ENCODE data around the gene PRTN3.
"Not testable (repeated sequence)": the region's sequence is repeated elsewhere in the genome, so short reads cannot be mapped to it uniquely, and the experiment has no call there.

Gene PRTN3

DNA sequence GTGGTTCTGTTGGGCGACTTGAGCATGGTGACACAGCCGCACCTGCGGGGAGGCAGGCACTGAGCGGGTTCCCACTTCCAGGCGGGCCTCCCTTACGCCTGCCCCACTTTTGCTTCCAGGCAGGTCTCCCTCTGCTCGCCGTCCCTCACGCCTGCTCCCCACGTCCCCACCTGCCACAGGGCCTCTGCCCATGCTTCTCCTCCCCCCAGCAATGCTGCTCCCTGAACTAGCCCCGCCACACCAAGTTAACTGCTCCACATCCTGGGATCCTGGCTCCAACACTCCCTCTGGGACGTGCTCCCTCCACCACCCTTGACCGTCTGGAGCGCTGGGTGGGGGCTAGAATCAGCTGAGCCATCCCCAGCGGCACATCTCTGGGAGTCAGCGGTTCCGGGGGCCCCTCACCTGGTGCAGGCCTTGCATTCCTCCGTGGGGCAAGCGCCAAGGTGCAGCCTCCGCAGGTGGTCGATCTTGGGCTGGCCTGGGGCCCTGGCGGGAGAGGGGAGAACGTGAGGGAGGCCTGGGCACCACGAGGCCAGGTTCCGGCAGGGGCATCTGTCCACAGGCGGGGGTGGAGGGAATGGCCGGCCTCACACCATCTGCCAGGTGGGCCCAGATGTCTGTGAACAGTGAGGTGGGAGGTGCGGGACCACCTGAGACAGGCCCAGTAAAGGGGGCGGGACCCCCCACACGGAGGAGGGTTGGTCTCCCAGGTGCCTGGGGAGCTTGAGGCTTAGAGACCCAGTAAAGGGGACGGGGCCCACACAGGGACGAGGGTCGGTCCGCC lies 27.9 kb downstream of the PRTN3 start:
- TF ChIP-seq POLR2A (IDR thresholded peaks at IDR 0.05; ENCODE audit: low read length), result no peak
- no peak for TF ChIP-seq GATA1 (IDR thresholded peaks at IDR 0.05; ENCODE audit: low read depth, low read length)
- no peak for DNase-seq

- no peak for TF ChIP-seq POLR2A (IDR thresholded peaks at IDR 0.05; ENCODE audit: low read length)
- no peak for TF ChIP-seq GATA1 (IDR thresholded peaks at IDR 0.05; ENCODE audit: low read depth, low read length)
- DNase-seq, result no peak
Observed at GRCh38 chr19:869245-870177, 28.7 kb downstream of the PRTN3 start.

- no peak for DNase-seq
- TF ChIP-seq POLR2A (IDR thresholded peaks at IDR 0.05; ENCODE audit: low read length) (no peak), GATA1 (IDR thresholded peaks at IDR 0.05; ENCODE audit: low read depth, low read length) (no peak)
Observed at GRCh38 chr19:870314-870713, 29.5 kb downstream of the PRTN3 start.

- TF ChIP-seq POLR2A (IDR thresholded peaks at IDR 0.05; ENCODE audit: low read length) (no peak), GATA1 (IDR thresholded peaks at IDR 0.05; ENCODE audit: low read depth, low read length) (no peak)
- no peak for DNase-seq
Observed at GRCh38 chr19:870963-871401, 30.2 kb downstream of the PRTN3 start.

DNA sequence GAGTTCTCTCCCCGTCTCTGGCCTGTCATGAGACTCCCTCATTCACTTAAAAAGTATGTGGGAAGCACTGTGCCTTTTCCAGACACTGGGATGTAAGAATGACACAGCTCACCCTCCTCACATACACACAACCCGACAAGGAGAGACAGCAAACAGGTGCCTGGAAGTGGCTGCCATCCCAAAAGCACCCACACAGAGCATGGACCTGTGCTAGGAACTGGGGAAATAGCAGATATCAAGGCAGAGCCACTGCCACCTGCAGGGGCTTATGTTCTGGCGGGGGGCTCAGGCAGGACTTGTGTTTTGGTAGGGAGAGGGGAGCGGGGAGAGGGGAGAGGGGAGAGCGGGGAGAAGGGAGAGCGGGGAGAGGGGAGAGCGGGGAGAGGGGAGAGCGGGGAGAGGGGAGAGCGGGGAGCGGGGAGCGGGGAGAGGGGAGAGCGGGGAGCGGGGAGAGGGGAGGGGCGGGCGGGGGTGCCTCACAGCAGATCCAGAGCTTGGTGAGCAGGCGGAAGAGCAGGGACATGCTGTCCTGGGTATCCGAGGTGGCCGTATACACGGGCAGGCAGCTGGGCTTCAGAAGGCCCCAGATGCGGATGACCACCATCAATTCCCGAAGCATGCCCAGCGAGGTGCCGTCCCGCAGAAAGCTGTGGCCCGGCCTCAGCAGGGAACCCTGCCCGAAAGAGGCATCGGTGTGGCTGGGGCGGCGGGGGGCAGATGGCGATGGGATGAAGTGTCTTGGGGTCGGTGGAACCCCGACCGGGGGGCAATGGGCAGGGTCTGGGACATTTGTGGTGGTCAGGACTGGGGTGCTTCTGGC lies 30.9 kb downstream of the PRTN3 start:
- DNase-seq, result no peak
- TF ChIP-seq POLR2A (IDR thresholded peaks at IDR 0.05; ENCODE audit: low read length) (no peak), GATA1 (IDR thresholded peaks at IDR 0.05; ENCODE audit: low read depth, low read length) (no peak)

GRCh38 chr19:872266-872951 lies 31.6 kb downstream of the PRTN3 start:
- peak; percentile 76 to 81 for DNase-seq
- TF ChIP-seq POLR2A (IDR thresholded peaks at IDR 0.05; ENCODE audit: low read length), result no peak

- DNase-seq, result peak; percentile 64
- TF ChIP-seq POLR2A (IDR thresholded peaks at IDR 0.05; ENCODE audit: low read length), result no peak
- no peak for TF ChIP-seq GATA1 (IDR thresholded peaks at IDR 0.05; ENCODE audit: low read depth, low read length)
Observed at GRCh38 chr19:873084-873483, 32.3 kb downstream of the PRTN3 start.

- no peak for DNase-seq
- TF ChIP-seq POLR2A (IDR thresholded peaks at IDR 0.05; ENCODE audit: low read length), result no peak
- TF ChIP-seq GATA1 (IDR thresholded peaks at IDR 0.05; ENCODE audit: low read depth, low read length), result no peak
Observed at GRCh38 chr19:873561-874041, 32.8 kb downstream of the PRTN3 start.

- TF ChIP-seq POLR2A (IDR thresholded peaks at IDR 0.05; ENCODE audit: low read length) (no peak), GATA1 (IDR thresholded peaks at IDR 0.05; ENCODE audit: low read depth, low read length) (no peak)
- DNase-seq, result no peak
Observed at GRCh38 chr19:875265-875879, 34.6 kb downstream of the PRTN3 start.

- no peak for DNase-seq
- TF ChIP-seq POLR2A (IDR thresholded peaks at IDR 0.05; ENCODE audit: low read length) (no peak), GATA1 (IDR thresholded peaks at IDR 0.05; ENCODE audit: low read depth, low read length) (no peak)
Observed at GRCh38 chr19:876089-876488, 35.3 kb downstream of the PRTN3 start.

DNA sequence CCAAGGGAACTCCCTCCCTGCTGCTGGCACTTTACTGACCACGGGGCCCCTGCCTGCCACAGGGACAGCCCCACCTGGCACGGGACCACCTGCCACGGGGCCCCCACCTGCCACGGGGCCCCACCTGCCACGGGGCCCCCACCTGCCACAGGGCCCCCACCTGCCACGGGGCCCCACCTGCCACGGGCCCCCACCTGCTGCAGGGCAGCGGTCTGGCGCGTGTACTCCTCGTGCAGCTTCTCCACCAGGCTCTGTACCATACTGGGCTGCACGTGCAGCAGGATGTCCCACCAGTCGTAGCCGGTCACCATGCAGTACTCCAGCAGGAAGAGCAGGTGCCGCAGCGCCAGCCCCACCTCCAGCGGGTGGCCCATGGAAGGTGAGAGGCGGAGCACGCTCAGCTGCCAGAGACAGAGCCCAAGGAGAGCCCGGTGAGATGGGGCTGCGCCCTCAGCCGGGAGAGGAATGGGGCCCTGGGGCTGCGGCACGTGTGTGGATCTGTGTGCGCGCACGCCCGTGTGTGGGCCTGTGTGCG lies 36.0 kb downstream of the PRTN3 start:
- DNase-seq, result no peak
- TF ChIP-seq GATA1 (IDR thresholded peaks at IDR 0.05; ENCODE audit: low read depth, low read length) (no peak), POLR2A (IDR thresholded peaks at IDR 0.05; ENCODE audit: low read length) (no peak)

GRCh38 chr19:877992-878660 lies 37.3 kb downstream of the PRTN3 start:
- DNase-seq, result not testable (repeated sequence)

- not testable (repeated sequence) for DNase-seq
Observed at GRCh38 chr19:878751-879561, 38.2 kb downstream of the PRTN3 start.

All from erythroblast (primary cell).